ACC112 (cell line): ENCODE data around the gene SIGLEC5.

Experiments
- H2AFZ ChIP-seq: fragments of 200-600 bp; sonication (generic); one replicate; pipeline ENCODE4 v1.6.0; 2017; ENCODE audit warnings: antibody characterized with exemption, low read length; ENCODE audit not compliant: unreplicated experiment
- H3K27ac ChIP-seq: fragments of 200-600 bp; sonication (generic); 2 replicates; pipeline ENCODE4 v1.5.1; 2014; ENCODE audit warnings: low read depth, mild to moderate bottlenecking, antibody characterized with exemption, low read length, moderate library complexity
- H3K27me3 ChIP-seq: fragments of 200-600 bp; sonication (generic); 2 replicates; pipeline ENCODE4 v1.6.1; 2014; ENCODE audit warnings: mild to moderate bottlenecking, antibody characterized with exemption, low read length, moderate library complexity, mixed read lengths; ENCODE audit not compliant: insufficient read depth
- H3K36me3 ChIP-seq: fragments of 200-600 bp; sonication (generic); 2 replicates; pipeline ENCODE4 v1.6.1; 2016; ENCODE audit warnings: mild to moderate bottlenecking, antibody characterized with exemption, low read length, moderate library complexity, mixed read lengths; ENCODE audit not compliant: insufficient read depth
- H3K4me1 ChIP-seq: fragments of 200-600 bp; sonication (generic); one replicate; pipeline ENCODE4 v1.6.1; 2016; ENCODE audit warnings: low read length, mixed read lengths; ENCODE audit not compliant: insufficient read depth, unreplicated experiment, control insufficient read depth
- H3K4me3 ChIP-seq: fragments of 200-600 bp; sonication (generic); 2 replicates; pipeline ENCODE4 v1.5.1; 2014; ENCODE audit warnings: mild to moderate bottlenecking, low read depth, low read length
- H3K79me2 ChIP-seq: fragments of 200-600 bp; sonication (generic); one replicate; pipeline ENCODE4 v1.6.0; 2016; ENCODE audit warnings: low read length; ENCODE audit not compliant: control insufficient read depth, unreplicated experiment, insufficient read depth

SIGLEC5 gene

DNA sequence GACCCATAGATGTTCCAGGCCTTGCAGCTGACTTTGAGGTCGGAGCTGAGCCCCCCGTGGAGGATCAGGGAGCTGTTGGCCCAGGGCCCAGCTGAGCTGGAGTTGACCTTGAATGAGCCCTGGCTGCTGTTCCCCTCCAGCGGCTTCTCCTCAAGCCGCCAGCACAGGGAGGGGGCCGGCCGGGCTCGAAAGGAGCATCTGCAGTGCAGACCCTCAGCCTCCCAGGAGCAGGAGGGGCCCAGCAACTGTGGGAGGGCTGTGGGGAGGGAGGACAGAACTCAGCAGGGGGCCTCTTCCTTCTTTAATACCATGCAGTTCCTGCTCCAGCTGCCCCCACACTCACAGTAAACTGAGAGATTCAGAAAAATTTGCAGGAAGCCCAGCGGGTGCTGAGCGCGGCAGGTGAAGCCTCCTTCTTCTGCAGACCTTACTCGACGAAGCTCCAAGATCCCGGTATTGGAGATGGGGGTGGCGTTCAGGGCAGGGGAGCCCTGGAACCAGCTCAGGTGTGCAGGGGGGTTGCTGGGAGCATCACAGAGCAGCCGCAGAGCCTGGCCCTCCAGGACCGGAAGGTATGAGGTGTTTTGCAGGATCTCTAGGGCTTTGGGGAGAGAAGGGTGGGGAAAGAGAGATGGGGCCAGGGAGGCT is 2.6 kb downstream of the SIGLEC5 start:
- no peaks in the 10 kb centered on the region for H3K36me3 ChIP-seq
- no peak overlapping the region for H3K4me3 ChIP-seq
- H3K4me1 ChIP-seq, result no peaks in the 10 kb centered on the region
- no peaks in the 10 kb centered on the region for H3K79me2 ChIP-seq
- no peak overlapping the region for H2AFZ ChIP-seq
- peaks cover 45% of the 10 kb centered on the region for H3K27me3 ChIP-seq
- H3K27ac ChIP-seq, result no peak overlapping the region

DNA sequence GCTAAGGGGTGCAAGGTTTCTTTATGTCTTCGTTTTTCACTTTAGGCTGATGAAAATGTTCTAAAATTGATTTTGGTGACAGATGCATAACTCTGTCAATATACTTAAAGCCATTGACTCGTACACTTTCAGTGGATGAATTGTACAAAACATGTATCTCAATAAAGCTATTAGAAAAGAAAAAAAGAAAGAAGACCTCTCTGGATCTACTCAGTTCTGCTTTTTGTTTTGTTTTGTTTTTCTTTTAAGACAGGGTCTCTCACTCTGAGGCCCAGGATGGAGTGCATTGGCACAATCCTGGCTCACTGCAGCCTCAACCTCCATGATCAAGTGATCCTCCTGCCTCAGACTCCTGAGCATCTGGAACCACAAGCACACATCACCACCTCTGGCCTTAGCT is 3.5 kb downstream of the SIGLEC5 start:
- Histone ChIP-seq H3K4me1 (no peaks in the 10 kb centered on the region), H2AFZ (no peak overlapping the region), H3K27me3 (peaks cover 37% of the 10 kb centered on the region), H3K4me3 (no peak overlapping the region), H3K27ac (no peak overlapping the region), H3K36me3 (no peaks in the 10 kb centered on the region), H3K79me2 (no peaks in the 10 kb centered on the region)

DNA sequence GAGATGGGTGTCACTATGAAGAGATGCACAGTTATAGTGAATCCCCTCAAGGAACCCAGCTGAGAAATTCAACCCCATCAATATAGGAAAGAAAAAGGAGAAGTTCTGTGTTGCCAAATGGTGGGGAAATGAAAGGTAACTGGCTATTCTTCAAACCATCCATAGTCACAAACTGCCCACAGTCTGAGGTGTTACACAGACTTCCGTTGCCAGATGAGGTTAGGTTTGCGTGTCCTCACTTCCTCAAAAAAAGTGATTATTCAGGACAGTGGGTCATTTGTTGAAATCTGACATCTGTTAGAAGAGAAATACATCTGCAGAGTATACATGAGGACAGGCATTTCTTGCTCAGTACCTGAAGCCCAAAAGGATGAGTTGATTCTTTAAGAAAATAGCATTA is 9.0 kb downstream of the SIGLEC5 start:
- H3K27ac ChIP-seq, result no peak overlapping the region
- no peaks in the 10 kb centered on the region for H3K79me2 ChIP-seq
- H3K36me3 ChIP-seq, result no peaks in the 10 kb centered on the region
- no peak overlapping the region for H3K4me3 ChIP-seq
- H3K27me3 ChIP-seq, result peaks cover 26% of the 10 kb centered on the region
- no peaks in the 10 kb centered on the region for H3K4me1 ChIP-seq
- no peak overlapping the region for H2AFZ ChIP-seq

DNA sequence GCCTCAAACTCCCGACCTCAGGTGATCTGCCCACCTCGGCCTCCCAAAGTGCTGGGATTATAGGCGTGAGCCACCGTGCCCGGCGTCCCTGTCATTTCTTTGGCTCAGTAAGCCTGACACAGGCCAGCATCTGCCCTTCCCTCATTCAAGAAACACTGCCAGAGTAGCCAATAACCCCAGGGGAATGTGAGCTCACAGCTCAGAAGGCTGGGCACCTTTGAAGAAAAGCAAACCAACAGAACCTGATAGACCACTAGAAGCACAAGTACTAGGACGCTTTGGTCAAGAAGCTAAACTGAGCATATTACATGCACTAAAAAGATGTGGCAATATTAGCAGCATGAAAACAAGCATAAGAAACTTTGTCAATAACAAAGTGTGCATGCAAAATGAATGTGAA is 14.2 kb downstream of the SIGLEC5 start:
- H2AFZ ChIP-seq, result no peak overlapping the region
- H3K4me3 ChIP-seq, result no peak overlapping the region
- H3K79me2 ChIP-seq, result no peaks in the 10 kb centered on the region
- no peaks in the 10 kb centered on the region for H3K36me3 ChIP-seq
- H3K4me1 ChIP-seq, result no peaks in the 10 kb centered on the region
- H3K27me3 ChIP-seq, result peaks cover 49% of the 10 kb centered on the region
- H3K27ac ChIP-seq, result no peak overlapping the region

DNA sequence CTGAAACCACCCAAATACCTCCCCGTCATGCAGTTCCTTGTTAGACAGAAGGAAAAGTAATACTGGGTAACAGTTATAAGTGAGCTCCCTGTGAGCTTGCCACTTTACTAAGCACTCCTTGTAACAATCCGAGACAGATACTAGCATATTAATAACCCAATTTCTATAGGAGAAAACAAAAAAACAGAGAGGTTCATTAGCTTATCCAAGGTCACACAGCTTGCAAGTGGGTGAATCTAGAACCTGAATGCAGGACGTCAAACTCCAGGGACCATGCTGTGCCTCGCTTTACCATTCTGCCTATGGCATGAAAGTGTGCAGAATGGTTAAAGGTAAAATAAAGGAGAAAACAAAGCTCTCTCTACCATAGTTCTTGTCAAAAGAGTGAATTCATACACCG is 15.4 kb downstream of the SIGLEC5 start:
- H3K36me3 ChIP-seq, result no peaks in the 10 kb centered on the region
- H3K4me1 ChIP-seq, result no peaks in the 10 kb centered on the region
- H2AFZ ChIP-seq, result no peak overlapping the region
- no peaks in the 10 kb centered on the region for H3K79me2 ChIP-seq
- H3K27me3 ChIP-seq, result peaks cover 56% of the 10 kb centered on the region
- no peak overlapping the region for H3K27ac ChIP-seq
- no peak overlapping the region for H3K4me3 ChIP-seq

DNA sequence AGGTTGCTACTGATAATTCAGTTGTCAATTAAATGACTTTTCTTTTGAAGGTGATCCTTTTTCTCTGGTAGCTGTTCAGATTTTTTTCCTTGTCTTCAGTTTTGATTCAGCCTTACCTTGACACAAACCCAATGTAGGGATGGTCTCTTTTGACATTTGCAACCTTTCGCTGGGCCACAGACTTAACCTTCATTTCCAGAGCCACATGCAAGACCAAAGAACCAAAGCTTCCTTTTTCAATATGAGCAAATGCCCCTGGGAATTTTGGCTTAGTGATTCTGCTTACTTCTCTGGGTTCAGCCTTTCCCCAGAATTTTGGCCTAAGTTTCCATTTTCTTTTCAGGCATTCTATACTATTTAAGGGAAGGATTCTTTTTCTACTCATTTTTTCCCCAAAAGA is 19.6 kb downstream of the SIGLEC5 start:
- peaks cover 58% of the 10 kb centered on the region for H3K27me3 ChIP-seq
- H3K4me1 ChIP-seq, result no peaks in the 10 kb centered on the region
- no peaks in the 10 kb centered on the region for H3K79me2 ChIP-seq
- H3K36me3 ChIP-seq, result no peaks in the 10 kb centered on the region
- no peak overlapping the region for H3K27ac ChIP-seq
- H2AFZ ChIP-seq, result no peak overlapping the region
- H3K4me3 ChIP-seq, result no peak overlapping the region

DNA sequence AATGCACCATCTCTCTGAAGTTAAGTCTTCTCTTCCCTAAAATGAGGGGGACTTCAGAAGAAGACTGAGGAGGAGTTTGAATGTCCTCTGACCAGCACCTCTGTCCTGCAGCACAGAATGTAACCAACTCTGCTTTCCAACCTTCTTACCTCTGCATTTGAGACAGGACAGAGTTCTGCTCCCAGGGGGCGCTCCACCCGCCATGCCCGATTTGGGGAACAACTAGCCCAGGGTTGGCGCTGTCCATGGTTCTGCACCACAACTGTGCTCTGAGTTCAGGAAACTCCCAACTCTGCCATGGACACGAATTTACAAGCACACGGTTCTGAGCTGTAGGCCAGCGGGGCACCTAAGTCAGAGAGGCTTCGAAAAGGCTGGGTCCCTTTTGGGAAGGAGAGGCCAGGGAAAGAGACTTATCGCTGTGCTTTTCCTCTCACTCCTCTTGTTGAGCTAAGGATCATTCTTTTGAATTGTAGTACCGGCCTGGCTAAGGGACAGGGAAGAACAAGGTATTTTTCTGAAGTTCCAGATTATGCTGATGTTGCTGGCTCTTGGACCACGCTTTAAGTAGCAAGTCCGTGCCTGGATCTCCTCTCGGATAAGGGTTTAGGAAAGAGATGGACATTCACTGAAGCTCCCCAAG is 22.2 kb downstream of the SIGLEC5 start:
- H3K36me3 ChIP-seq, result no peaks in the 10 kb centered on the region
- no peaks in the 10 kb centered on the region for H3K4me1 ChIP-seq
- peaks cover 41% of the 10 kb centered on the region for H3K27me3 ChIP-seq
- H3K4me3 ChIP-seq, result no peak overlapping the region
- no peaks in the 10 kb centered on the region for H3K79me2 ChIP-seq
- no peak overlapping the region for H3K27ac ChIP-seq
- no peak overlapping the region for H2AFZ ChIP-seq

DNA sequence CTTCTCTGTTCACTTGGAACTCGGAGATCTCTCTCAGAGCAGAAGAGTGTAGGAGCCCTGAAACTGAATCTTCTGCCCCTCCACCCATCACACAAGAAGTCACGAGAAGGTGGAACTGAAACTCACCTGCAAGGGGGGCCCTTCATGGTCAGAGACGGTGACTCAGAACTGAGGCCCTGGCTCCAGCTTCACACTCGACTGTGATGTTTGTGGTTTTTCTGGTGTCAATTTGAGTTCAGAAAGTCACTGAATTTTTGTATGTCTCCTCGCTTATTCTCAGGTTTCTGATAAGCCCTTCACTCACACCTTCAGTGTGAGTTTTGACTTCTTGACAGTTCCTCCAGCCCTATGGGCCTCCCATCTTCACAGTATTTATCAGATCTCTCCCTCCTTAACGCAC is 23.1 kb downstream of the SIGLEC5 start:
- Histone ChIP-seq H3K4me1 (no peaks in the 10 kb centered on the region), H2AFZ (no peak overlapping the region), H3K27ac (no peak overlapping the region), H3K4me3 (no peak overlapping the region), H3K79me2 (no peaks in the 10 kb centered on the region), H3K27me3 (peaks cover 32% of the 10 kb centered on the region), H3K36me3 (no peaks in the 10 kb centered on the region)

DNA sequence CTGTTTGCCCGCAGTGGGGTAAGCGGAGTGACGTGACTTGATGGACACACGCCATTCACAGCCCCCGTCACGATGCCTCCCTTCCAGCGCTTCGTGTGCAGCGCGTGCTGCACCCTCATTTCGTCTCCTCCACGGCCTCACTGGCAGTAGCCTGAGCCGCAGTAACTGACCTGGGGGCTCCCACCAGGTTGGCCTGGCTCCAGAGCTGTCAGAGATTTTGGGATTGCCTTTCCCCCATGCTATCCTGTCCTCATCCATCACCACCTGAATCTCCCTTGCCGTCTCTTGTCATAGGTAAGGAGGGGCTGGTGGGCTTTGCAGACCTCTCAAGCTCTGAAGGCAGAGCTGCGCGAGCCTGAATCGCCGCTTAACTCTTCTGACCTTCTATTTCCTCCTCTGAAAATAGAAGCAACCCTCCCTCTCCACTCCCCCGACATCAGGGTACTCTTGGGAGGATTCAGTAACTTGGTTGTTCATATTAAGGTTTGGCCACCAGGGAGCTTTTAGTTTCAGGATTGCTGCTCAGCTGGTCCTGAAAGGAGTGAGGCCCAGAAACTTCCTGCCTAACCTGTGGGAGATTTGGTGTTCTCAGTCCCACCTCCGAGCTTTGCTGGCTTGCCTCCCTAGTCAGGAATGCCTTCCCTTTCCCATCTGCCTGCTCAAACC is 27.9 kb downstream of the SIGLEC5 start:
- no peaks in the 10 kb centered on the region for H3K36me3 ChIP-seq

DNA sequence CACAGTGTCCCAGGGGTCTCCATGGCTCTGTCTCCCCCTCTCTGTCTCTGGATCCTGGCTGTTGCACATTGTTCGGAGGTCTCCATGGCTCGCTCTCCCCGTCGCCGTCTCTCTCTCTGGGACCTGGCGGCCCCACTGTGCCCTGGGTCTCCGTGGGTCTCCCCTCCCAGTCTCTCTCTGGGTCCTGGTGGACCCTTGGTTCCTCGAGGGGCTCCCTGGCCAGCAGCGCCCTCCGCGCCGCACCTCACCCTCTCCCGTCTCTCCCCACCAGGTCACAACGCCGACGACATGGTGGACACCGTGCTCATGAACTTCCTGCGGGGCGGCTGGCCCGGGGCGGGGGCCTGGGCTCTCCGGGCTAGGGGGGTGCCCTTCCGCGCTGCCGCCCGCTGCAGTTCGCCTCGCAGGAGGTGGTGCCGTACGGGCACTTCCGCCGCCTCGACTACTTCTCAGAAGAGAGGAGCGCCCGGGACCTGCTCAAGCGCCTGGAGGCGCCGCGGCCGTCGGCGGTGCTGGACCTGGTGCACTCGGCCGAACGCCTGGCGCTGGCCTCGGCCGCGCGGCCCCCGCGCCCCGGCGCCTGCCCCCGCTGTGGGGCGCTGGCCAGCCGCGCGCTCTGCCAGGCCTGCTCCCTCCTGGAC is 29.1 kb downstream of the SIGLEC5 start:
- Histone ChIP-seq H3K79me2 (no peaks in the 10 kb centered on the region), H3K27me3 (peaks cover 25% of the 10 kb centered on the region), H3K4me3 (no peak overlapping the region), H3K36me3 (no peaks in the 10 kb centered on the region), H3K4me1 (no peaks in the 10 kb centered on the region), H2AFZ (no peak overlapping the region), H3K27ac (no peak overlapping the region)

More for the DNA sequence above, 27.9 kb downstream of the SIGLEC5 start:
- Histone ChIP-seq H3K27me3 (peaks cover 26% of the 10 kb centered on the region), H3K27ac (no peak overlapping the region), H3K4me3 (no peak overlapping the region), H3K4me1 (no peaks in the 10 kb centered on the region), H2AFZ (no peak overlapping the region), H3K79me2 (no peaks in the 10 kb centered on the region)
